ENCODE data around the gene C17orf50.

DNA sequence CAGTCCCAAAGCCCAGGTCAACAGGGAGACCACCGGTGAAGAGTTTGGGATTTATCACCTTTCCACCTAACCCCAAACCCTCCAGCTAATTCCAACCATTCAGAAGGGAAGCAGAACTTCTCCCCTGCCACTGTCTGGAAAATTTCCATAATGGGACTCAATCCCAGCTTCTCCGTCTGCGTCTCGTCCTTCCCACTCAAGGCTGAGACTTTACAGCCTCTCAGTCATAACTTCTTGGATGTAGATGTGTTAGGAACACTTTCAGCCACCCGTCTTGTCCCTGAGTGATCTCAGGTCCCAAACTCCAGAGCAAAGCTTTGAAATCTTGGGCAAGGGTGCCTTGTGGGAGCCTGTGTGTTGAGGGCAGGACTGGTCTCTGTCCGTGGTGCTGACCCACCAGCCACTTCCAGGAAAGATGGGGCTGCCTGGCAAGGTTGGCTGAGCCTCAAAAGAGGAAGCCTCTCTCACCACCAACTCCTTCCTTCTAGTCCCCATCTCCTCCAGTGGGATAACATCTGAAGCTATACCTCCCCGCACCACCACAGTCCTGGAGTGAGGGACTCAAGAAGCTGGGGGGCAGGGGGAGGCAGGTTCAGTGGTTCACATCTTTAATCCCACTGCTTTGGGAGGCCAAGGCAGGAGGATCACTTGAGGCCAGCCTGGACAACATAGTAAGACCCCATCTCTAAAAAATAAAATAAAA is 16.9 kb upstream of the C17orf50 start:
- TF ChIP-seq, protein P1, sequence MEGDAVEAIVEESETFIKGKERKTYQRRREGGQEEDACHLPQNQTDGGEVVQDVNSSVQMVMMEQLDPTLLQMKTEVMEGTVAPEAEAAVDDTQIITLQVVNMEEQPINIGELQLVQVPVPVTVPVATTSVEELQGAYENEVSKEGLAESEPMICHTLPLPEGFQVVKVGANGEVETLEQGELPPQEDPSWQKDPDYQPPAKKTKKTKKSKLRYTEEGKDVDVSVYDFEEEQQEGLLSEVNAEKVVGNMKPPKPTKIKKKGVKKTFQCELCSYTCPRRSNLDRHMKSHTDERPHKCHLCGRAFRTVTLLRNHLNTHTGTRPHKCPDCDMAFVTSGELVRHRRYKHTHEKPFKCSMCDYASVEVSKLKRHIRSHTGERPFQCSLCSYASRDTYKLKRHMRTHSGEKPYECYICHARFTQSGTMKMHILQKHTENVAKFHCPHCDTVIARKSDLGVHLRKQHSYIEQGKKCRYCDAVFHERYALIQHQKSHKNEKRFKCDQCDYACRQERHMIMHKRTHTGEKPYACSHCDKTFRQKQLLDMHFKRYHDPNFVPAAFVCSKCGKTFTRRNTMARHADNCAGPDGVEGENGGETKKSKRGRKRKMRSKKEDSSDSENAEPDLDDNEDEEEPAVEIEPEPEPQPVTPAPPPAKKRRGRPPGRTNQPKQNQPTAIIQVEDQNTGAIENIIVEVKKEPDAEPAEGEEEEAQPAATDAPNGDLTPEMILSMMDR (IDR thresholded peaks at IDR 0.05) = no peak
- no peak for TF ChIP-seq POLR2A (IDR thresholded peaks at IDR 0.05)
